Motor neuron (in vitro differentiated cells): ENCODE data around the gene ZBTB7C. TPM values are rescaled to one million over a fixed set of nuclear protein-coding genes. Genes with fewer than 3 reads are reported as not detected.

Experiments
- ATAC-seq, 8 experiments: fragments of 200-7000 bp; cut with Tn5 transposase; replicated peaks in 6 of 8; 2 replicates each; pipeline ENCODE4 v1.8.0; 2021; ENCODE audit warnings: mild to moderate bottlenecking in 8 of 8, moderate library complexity in 8 of 8
- H3K27ac ChIP-seq, 2 donors: fragments of 250-450 bp; sonication (Bioruptor Pico); 2 replicates each; pipeline ENCODE4 v1.9.0; 2021; ENCODE audit warnings: antibody characterized with exemption in 2 of 2, mild to moderate bottlenecking in 2 of 2, moderate library complexity in 1 of 2
- H3K4me1 ChIP-seq, 2 donors: fragments of 250-450 bp; sonication (Bioruptor Pico); replicated peaks in 1 of 2; 2 replicates each; pipeline ENCODE4 v1.6.1; 2021; ENCODE audit warnings: antibody characterized with exemption in 2 of 2, mild to moderate bottlenecking in 2 of 2, moderate library complexity in 1 of 2
- H3K4me3 ChIP-seq, 5 donors: fragments of 250-450 bp; sonication (Bioruptor Pico); 2 replicates each; pipeline ENCODE4 v1.9.0; 2021; ENCODE audit warnings: antibody characterized with exemption in 5 of 5, mild to moderate bottlenecking in 5 of 5, moderate library complexity in 4 of 5
- WGBS, 10 experiments: fragments of 450-650 bp; shearing (Covaris generic); methylation state at CpG; one replicate each; pipeline ENCODE4 v1.0.0; 2022; 5-methylcytosine and 5-hydroxymethylcytosine counted together
- in situ Hi-C, 9 experiments: fragments of 400-800 bp; cut with MboI; loops; one replicate each; pipeline ENCODE4 v1.15.0; 2021; ENCODE audit warnings: low sequenced_read_pairs in 9 of 9, low pct_unique_long_range_greater_than_20kb in 2 of 9; ENCODE audit not compliant: unreplicated experiment in 9 of 9
- total RNA-seq, 8 experiments: library from RNA; unstranded; fragments of 300-600 nt; gene quantifications; 2 replicates each; pipeline versions ENCODE4 v1.2.3 to v1.2.4, GENCODE V29; 2022

ZBTB7C gene
- total RNA-seq, 8 experiments from 2014 or later: 0.36 to 11.2 (median 3.8) TPM

DNA sequence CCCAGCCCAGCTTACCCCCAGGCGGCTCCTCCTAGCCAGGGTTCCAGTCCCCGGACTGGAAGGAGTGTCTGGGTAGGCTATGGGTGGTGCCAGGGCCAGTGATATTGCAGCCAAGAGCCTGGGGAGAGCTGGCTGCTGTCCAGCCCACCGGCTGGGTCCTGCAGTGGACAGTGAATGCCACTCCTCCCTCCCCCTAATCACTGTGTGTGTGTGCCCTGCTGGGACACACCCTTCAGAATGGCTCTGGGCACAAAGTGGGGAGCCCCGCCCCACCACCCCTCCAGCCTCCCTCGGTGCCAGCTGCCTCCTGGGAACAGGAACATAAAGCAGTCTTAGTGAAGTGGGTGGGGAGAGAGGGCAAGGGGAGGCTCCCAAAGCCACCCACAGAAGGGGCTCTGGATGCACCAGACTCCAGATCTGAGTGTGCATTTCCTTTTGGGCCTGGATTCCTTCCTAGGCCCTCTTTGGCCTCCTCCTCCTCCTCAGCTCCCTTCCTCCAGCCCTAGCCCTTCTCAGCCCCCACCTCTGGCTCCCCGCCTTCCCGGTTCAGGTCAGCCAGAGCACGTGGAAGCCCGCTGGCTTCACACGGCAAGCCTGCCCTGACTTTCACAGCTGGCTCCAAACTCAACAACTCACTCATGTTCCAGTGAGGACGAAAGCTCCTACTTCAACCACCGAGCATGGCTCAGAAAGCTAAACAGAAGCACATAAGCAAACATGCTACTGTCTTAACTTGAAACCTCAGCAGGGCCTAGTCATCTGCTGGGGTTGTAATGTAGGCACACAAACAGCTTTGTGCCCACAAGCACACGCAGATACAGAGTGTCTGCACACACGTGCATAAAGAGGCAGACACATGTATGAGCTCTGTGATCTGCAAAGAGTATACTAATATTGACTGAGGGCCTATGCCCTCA, 269.5 kb downstream of the ZBTB7C start:
- peak in 6 of 8 experiments; percentile 35 to 79 (median 59) for ATAC-seq
- in situ Hi-C loops: no loop called here
- Histone ChIP-seq H3K4me3 (no peak overlapping the region), H3K4me1 (peaks cover 3 to 6% of the 10 kb centered on the region in 2 donors), H3K27ac (no peak overlapping the region)
- WGBS, 10 experiments: 0 to 100% (median 60%) methylated on average over 1 to 6 of the region's 14 CpGs; no CpG with 5 or more reads in 3 of the 10 experiments

DNA sequence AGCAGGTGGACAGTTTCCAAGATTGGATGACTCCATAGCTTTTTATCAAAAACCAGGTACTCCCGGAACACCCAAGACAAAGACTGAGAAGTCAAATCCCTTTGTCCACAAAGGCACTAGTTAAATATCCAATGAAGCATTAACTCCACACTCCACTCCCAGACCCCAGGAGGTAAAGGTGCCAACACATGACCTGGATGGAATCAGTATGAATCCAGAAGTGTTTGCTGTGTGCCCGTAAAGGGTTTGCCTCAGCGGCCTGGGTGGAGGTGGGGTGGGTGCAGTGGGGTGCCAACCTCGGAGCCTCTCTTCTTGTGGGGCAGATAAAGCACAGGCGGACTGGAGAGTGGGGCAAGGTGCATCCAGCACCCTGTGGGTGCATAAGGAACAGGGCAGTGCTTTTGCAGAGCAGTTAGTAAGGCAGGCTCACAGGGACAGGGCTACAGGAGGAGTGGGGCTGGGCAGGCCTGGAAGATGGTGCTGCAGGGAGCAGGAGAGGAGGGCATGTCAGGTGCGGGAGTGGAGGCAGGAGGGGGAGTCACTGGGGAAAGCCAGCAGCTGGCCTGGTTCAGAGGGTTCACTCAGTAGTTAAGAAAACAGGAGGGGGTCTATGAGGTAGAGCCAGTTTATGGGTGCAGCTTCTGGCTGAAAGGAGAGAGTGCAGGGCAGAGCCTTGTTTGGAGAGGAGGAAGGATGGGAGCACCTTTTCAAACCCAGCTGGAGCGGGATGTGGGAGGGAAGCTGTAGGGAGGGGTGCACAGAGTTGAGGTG, 270.3 kb downstream of the ZBTB7C start:
- Histone ChIP-seq H3K27ac (no peak overlapping the region), H3K4me3 (no peak overlapping the region), H3K4me1 (peaks cover 3 to 6% of the 10 kb centered on the region in 2 donors)
- ATAC-seq: peak in 3 of 8 experiments; percentile 1 to 3 (median 2)
- in situ Hi-C loops: no loop called here
- WGBS, 10 experiments: 0 to 90% (median 70%) methylated on average over 1 to 4 of the region's 7 CpGs; no CpG with 5 or more reads in 4 of the 10 experiments

DNA sequence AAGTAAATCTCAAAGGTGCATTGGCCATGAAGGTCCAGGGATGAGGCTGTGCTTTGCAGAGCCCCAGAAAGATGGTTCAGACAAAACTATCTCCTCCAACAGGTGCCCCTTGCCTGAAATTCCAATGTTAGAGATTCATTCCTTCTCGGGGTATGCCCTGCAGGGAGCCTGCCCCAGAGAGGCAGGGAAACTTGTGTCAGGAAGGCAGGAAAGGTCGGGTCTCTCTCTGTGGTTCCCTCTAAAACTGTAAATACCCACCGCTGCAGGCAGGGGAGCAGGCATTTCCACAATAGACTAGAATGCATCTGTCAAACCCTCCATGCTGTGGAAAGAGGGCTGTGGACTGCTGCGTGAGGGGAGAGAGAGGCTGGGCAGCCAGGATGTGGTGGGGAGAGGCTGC, 271.0 kb downstream of the ZBTB7C start:
- whole genome bisulfite sequencing, 10 experiments: 13 to 83% (median 31%) methylated on average over 1 to 3 of the region's 4 CpGs; no CpG with 5 or more reads in 6 of the 10 experiments
- Histone ChIP-seq H3K4me3 (no peak overlapping the region), H3K27ac (no peak overlapping the region), H3K4me1 (peaks cover 3 to 6% of the 10 kb centered on the region in 2 donors)
- ATAC-seq: no peak
- in situ Hi-C loops: no loop called here

DNA sequence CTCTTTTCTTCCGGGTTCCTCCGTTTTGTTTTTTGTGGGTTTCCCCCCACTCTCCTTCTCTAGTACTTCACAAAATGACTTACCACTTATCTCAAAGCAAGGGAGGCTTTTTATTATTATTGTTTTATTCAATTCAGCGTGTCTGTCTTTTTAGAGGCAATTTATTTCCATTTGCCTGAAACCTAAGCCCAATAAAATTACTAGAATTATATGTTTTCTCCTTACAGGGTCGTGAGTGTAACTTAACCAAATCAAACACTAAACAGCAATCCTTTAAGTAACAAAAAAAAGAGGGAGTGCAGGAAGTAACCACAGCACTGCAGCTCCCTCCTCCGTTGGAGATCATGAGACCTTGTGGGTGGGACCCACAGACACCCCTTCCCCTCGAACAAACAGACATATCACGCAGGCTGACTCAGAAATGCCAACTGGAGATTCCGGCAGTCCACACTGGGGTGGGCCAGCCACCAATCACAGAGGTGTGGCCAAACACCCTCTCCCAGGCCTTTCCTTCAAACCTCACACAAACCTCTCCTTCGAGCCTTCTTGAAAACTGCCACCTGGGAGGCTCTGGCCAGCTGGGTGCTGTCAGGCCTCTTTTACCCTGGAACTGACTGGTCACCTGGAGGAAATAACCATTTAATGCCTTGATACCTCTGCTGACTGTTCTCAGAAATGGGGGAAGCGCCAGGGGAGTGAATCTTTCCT, 271.7 kb downstream of the ZBTB7C start:
- WGBS, 10 experiments: 29 to 55% (median 42%) methylated on average over 3 to 8 of the region's 10 CpGs
- in situ Hi-C loops: no loop called here
- no peak overlapping the region for H3K27ac ChIP-seq
- ATAC-seq: no peak
- H3K4me3 ChIP-seq: peak overlapping the region in 1 of 5 donors; percentile 41
- peaks cover 3 to 6% of the 10 kb centered on the region in 2 donors for H3K4me1 ChIP-seq

DNA sequence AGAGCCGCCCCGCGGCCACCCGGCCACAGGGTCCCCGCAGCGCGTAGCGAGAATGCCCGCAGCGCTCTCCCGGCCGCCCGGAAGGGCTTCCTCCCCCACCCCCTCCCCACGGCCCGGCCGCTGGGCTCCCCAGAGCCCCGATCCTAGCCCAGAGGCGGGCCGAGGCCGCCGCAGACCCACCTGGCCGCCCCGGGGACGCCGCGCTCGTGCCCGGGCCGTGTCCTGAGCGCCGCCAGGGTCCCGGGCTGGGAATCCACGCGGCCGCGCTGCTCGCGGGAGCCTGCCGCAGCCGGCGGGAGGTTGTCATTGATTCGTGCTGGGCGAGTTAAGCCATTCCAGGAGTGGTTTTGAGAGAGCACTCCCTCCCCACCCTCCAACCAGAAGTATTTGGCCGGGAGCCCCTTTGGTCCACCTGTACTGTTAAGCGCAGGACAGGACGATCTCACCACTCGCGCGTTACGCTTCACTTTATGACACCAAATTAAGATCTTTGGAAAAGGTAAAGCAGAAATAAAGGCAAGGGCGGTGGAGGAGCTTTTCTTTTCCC, 272.3 kb downstream of the ZBTB7C start:
- Histone ChIP-seq H3K27ac (no peak overlapping the region), H3K4me1 (peaks cover 3 to 6% of the 10 kb centered on the region in 2 donors), H3K4me3 (peak overlapping the region; percentile 31 to 41 (median 36))
- ATAC-seq: peak; percentile 6 to 66 (median 51)
- in situ Hi-C loops: no loop called here
- WGBS, 10 experiments: 0 to 71% (median 15%) methylated on average over 1 to 10 of the region's 51 CpGs; no CpG with 5 or more reads in 1 of the 10 experiments

DNA sequence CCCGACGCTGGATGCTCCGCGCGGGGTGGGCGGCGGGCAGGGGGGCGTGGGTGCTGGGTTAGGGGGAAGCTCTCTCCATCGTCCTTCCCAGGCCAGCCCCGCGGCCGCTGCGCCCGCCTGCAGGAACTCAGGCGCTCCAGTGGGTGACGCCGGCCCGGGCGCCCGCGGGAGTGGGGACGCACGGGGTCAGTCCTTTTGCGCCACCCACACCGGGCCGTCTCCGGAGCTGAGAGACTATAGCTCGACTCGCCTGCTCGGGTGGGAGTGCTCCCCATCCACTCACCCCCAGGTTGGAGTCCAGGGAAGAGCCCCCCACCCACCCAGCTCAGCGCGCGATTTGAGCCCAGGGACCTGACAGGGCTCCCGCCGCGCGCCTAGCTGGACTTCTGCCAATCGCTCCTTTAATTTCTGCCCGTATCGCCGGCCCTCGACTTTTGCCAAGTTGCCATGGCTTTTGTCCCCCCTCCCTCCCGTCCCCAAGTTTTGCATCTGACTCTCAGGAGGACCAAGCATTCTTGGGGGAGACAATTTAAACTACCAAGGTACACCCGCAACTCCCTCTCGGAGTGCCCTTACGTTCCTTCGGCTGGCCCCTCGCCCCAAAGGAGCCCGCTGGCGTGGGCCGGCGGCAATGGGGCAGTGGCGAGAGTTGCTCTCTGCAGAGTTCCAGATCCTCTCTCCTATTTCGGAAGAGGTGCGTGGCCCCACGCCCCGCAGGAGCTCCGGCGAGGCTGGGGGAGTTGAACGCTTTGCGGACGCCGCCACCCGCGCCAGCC, 272.9 kb downstream of the ZBTB7C start:
- peak; percentile 5 to 70 (median 47) for ATAC-seq
- 0% methylated on average over 3 to 4 of the region's 65 CpGs; no CpG with 5 or more reads in 8 of the 10 experiments for WGBS, 10 experiments
- H3K4me3 ChIP-seq: peak overlapping the region; percentile 31 to 41 (median 36)
- H3K4me1 ChIP-seq: peaks cover 3 to 6% of the 10 kb centered on the region in 2 donors
- no peak overlapping the region for H3K27ac ChIP-seq
- in situ Hi-C loops: no loop called here

DNA sequence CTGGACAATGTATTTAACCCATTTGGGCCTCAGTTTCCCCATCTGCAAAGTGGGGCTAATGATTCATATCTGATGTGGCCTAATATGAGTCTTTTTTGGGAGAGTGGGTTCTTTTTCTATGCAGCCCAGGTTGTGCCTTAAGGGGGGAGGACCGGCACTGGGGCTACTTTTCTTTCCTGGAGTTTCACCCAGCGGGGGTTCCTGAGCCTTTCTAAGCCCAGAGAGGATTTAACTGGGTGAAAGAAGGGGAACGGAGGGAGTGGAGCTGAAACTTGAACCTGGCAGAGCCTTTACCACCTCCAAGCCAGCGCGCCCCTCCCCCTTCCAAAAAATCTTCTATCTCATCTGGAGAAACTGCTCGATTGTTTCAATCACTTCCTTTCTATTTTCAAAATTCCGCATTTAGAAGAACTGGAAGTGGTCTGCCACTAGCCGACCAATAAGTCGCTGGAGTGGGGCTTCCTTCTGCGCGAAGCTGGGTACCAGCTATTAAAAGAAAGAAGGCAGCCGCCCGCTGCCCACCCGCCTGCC, 273.7 kb downstream of the ZBTB7C start:
- Histone ChIP-seq H3K4me3 (peak overlapping the region in 4 of 5 donors; percentile 31 to 41 (median 36)), H3K27ac (no peak overlapping the region), H3K4me1 (peaks cover 3 to 6% of the 10 kb centered on the region in 2 donors)
- WGBS, 10 experiments: 0 to 70% (median 8%) methylated on average over 1 to 3 of the region's 14 CpGs; no CpG with 5 or more reads in 4 of the 10 experiments
- no peak for ATAC-seq
- in situ Hi-C loops: no loop called here

DNA sequence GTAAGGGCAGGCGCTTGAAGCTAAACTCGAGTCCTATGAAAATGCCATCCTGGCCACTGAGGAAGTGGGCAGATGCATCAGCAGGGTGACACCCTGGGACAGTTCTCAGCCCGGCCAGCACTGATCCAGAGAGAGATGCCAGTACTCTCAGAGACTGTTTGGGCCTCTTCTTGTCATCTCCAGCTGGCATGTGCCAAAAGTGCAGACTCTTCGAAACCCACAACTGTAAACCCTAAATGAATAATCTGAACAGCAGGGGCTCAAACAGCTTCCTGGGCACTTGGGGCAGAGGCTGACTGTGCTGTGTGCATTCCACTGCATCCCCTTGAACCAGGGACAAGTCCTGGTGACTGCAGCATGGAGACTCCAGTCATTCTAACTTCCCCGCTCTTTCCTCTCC, 274.6 kb downstream of the ZBTB7C start:
- WGBS, 10 experiments: 53 to 100% (median 86%) methylated on average over 1 to 4 of the region's 5 CpGs; no CpG with 5 or more reads in 3 of the 10 experiments
- no peak for ATAC-seq
- no peak overlapping the region for H3K27ac ChIP-seq
- H3K4me1 ChIP-seq: peaks cover 3 to 6% of the 10 kb centered on the region in 2 donors
- in situ Hi-C loops: no loop called here
- H3K4me3 ChIP-seq: no peak overlapping the region

DNA sequence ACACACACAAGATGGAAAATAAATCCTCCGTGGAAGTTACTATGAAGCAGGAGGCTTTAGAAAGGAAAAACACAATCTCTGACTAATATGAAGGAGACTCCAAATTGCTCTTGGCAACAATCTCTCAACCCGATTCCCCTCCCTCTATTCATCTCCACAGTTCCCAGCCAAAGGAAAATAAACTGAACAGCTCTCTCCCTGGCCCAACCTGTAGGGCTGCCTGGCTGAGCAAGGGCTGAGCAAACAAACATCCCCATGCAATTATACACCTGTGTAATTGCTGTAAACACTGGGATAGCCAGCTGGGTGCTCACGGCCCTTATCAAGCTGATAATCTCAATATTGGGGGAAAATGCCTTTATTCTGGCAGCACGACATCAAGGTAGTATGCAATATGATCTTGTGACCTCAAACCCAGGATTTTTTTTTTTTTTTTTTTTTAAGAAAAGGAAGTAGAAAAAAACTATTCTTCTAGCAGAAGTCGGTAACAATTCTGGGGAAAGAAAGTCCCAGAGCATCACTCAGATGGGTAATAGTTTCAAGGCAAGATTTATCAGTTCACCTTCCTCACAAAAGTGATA, 275.4 kb downstream of the ZBTB7C start:
- in situ Hi-C loops: no loop called here
- Histone ChIP-seq H3K27ac (no peak overlapping the region), H3K4me1 (peaks cover 3 to 6% of the 10 kb centered on the region in 2 donors), H3K4me3 (no peak overlapping the region)
- 15 to 76% (median 44%) methylated on average over 2 to 5 of the region's 5 CpGs; no CpG with 5 or more reads in 2 of the 10 experiments for WGBS, 10 experiments
- peak in 4 of 8 experiments; percentile 9 to 44 (median 28) for ATAC-seq

DNA sequence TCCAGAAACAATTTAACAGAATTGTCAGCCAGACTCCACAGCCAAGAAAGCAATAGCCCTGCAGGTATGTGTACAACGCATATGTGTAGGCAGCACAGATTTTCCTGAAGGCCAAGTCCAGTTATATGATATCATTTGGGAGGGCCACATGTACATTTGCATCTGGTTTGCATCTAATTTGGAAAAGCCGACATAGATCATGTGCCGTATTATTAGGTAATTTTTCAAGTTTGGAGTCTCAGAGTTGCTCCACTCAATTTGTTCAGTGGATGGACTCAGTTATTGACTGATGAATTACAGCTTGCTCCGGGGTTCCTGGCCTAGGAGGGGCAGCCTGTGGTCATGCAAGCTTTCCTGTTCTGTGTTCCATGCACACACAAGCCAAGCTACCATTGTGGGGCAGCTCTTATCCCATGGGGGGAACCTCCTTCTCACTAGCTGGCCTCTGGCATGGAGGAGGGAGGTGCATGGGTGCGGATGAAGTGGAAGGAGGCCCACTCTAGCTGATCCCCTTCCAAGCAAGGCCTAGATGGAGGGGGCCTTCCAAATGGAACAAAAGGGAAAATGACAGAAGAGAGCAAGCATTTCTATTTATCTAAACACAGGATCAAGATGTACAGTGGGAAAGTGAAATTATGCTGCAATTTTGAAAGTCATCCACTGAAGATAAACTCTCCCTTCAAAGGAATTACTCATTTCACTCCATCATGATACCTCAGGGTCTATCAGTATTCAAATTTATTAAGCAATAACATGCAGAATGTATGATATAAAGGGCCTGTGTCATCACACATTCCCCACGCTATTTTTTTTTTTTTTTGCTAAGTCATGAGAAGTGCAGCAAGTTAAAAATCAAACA, 276.2 kb downstream of the ZBTB7C start:
- 13 to 94% (median 68%) methylated on average over 1 to 6 of the region's 6 CpGs for WGBS, 10 experiments
- H3K27ac ChIP-seq: no peak overlapping the region
- H3K4me3 ChIP-seq: no peak overlapping the region
- in situ Hi-C loops: no loop called here
- ATAC-seq: peak in 4 of 8 experiments; percentile 10 to 77 (median 36)
- H3K4me1 ChIP-seq: peaks cover 3 to 6% of the 10 kb centered on the region in 2 donors
